ENCODE measurements around the gene RTN4R.

DNA sequence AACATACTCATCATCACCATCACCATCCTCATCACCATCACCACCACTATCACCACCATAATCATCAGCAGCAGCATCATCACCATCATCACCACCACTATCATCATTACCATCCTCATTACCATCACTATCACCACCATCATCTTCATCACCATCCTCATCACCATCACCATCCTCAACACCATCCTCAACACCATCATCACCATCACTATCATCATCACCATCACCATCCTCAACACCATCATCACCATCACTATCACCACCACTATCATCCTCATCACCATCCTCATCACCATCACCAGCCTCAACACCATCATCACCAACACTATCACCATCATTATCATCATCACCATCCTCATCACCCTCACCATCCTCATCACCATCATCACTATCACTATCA lies 16.6 kb downstream of the RTN4R start:
- no peak for TF ChIP-seq TAF1 (IDR thresholded peaks at IDR 0.05; ENCODE audit: borderline replicate concordance, insufficient read depth, low read length)
- TF ChIP-seq, protein P1, sequence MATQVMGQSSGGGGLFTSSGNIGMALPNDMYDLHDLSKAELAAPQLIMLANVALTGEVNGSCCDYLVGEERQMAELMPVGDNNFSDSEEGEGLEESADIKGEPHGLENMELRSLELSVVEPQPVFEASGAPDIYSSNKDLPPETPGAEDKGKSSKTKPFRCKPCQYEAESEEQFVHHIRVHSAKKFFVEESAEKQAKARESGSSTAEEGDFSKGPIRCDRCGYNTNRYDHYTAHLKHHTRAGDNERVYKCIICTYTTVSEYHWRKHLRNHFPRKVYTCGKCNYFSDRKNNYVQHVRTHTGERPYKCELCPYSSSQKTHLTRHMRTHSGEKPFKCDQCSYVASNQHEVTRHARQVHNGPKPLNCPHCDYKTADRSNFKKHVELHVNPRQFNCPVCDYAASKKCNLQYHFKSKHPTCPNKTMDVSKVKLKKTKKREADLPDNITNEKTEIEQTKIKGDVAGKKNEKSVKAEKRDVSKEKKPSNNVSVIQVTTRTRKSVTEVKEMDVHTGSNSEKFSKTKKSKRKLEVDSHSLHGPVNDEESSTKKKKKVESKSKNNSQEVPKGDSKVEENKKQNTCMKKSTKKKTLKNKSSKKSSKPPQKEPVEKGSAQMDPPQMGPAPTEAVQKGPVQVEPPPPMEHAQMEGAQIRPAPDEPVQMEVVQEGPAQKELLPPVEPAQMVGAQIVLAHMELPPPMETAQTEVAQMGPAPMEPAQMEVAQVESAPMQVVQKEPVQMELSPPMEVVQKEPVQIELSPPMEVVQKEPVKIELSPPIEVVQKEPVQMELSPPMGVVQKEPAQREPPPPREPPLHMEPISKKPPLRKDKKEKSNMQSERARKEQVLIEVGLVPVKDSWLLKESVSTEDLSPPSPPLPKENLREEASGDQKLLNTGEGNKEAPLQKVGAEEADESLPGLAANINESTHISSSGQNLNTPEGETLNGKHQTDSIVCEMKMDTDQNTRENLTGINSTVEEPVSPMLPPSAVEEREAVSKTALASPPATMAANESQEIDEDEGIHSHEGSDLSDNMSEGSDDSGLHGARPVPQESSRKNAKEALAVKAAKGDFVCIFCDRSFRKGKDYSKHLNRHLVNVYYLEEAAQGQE (IDR thresholded peaks at IDR 0.05; ENCODE audit: insufficient read depth in 1 of 2, low read depth in 2 of 2, low read length in 2 of 2) = no peak

Data from PFSK-1 (cell line).